ENCODE results near the gene ALLC. TPM values are rescaled to one million over a fixed set of nuclear protein-coding genes. Genes with fewer than 3 reads are reported as not detected.

ALLC gene
- total and polyA plus RNA-seq, 10 donors: not detected

DNA sequence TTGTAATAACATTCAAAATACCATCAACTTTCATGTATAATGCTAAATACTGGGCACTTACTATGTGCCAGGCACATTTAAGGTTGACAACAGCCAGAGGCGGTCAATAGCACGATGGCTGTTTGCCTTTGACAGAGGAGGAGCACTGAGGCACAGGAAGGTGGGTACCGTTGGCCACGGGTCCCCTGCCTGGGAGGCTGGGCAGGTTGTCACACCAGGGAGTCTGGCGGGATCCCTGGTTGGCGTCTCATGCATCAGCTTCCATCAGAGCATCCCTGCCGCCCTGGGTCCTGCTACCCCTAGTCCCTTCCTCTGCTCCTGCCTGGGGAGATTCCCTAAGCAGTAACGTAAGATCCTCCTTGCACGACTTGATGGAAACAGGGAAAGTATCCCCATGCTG lies 19.4 kb downstream of the ALLC start:
- H3K4me3 ChIP-seq: no peak overlapping the region
- intact Hi-C loops (cut with DNase I; ENCODE audit: low total_unique reads): no loop called here
- H3K27me3 ChIP-seq (replicated peaks in 1 of 7): no peaks in the 10 kb centered on the region
- TF ChIP-seq POLR2AphosphoS5 (IDR thresholded peaks at IDR 0.05): no peak
- no peak for TF ChIP-seq POLR2A (IDR thresholded peaks at IDR 0.05)
- TF ChIP-seq, protein P1, sequence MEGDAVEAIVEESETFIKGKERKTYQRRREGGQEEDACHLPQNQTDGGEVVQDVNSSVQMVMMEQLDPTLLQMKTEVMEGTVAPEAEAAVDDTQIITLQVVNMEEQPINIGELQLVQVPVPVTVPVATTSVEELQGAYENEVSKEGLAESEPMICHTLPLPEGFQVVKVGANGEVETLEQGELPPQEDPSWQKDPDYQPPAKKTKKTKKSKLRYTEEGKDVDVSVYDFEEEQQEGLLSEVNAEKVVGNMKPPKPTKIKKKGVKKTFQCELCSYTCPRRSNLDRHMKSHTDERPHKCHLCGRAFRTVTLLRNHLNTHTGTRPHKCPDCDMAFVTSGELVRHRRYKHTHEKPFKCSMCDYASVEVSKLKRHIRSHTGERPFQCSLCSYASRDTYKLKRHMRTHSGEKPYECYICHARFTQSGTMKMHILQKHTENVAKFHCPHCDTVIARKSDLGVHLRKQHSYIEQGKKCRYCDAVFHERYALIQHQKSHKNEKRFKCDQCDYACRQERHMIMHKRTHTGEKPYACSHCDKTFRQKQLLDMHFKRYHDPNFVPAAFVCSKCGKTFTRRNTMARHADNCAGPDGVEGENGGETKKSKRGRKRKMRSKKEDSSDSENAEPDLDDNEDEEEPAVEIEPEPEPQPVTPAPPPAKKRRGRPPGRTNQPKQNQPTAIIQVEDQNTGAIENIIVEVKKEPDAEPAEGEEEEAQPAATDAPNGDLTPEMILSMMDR (IDR thresholded peaks at IDR 0.05 in 8 of 11, conservative IDR thresholded peaks at IDR 0.05 in 3 of 11): no peak
- H3K4me1 ChIP-seq: no peaks in the 10 kb centered on the region
- DNase-seq: no peak
- WGBS, 5 donors: 82 to 92% (median 85%) methylated on average over 9 of the region's 9 CpGs
- H3K36me3 ChIP-seq: no peaks in the 10 kb centered on the region
- H3K9me3 ChIP-seq: no peaks in the 10 kb centered on the region
- H3K27ac ChIP-seq: no peak overlapping the region

DNA sequence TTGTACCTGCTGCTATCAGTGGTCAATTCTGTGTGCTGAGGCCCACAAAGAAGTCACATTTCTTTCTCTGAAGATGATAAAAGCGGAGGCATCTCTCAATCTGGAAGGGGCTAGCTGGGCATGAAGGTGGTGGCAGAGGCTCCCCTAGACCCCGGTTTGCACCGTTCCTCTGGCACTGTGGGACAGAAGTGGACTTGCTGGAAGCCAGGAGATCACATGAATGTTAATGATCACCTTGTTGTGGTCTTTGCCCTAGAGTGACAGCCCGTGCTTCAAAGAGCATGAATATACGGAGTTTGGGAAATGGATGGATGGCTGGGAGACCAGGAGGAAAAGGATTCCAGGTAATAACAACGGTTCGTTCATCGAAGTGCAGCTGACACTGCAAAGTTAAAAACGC lies 20.2 kb downstream of the ALLC start:
- Histone ChIP-seq H3K4me1 (no peaks in the 10 kb centered on the region), H3K36me3 (no peaks in the 10 kb centered on the region), H3K27ac (no peak overlapping the region), H3K9me3 (no peaks in the 10 kb centered on the region), H3K27me3 (replicated peaks in 1 of 7) (no peaks in the 10 kb centered on the region), H3K4me3 (no peak overlapping the region)
- TF ChIP-seq, protein P1 (IDR thresholded peaks at IDR 0.05 in 8 of 11, conservative IDR thresholded peaks at IDR 0.05 in 3 of 11): no peak
- TF ChIP-seq POLR2AphosphoS5 (IDR thresholded peaks at IDR 0.05) (no peak), POLR2A (IDR thresholded peaks at IDR 0.05) (no peak)
- intact Hi-C loops (cut with DNase I; ENCODE audit: low total_unique reads): no loop called here
- 75 to 90% (median 81%) methylated on average over 9 of the region's 9 CpGs for WGBS, 5 donors
- DNase-seq: no peak

DNA sequence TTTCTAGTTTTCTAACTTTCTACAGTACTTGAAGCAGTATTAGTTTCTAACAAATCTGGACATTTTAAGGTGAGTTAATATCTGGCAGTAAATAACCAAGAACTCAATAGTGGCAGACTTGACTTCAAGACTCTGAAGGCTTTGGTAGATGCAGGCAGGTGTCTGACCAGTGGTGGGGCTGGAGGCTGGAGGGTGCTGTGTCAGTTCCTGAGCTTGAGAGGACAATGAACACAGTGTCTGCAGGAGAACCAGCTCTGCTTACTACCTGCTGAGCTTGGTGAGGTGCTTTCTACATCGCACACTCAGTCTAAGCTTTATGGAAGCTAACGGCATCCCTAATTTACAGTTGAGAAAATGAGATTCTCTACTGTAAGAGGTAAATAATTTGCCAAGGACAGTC lies 21.2 kb downstream of the ALLC start:
- H3K27ac ChIP-seq: no peak overlapping the region
- H3K36me3 ChIP-seq: no peaks in the 10 kb centered on the region
- intact Hi-C loops (cut with DNase I; ENCODE audit: low total_unique reads): no loop called here
- 82 to 96% (median 89%) methylated on average over 2 of the region's 2 CpGs for WGBS, 5 donors
- TF ChIP-seq POLR2AphosphoS5 (IDR thresholded peaks at IDR 0.05) (no peak), POLR2A (IDR thresholded peaks at IDR 0.05) (no peak)
- TF ChIP-seq, protein P1 (IDR thresholded peaks at IDR 0.05 in 8 of 11, conservative IDR thresholded peaks at IDR 0.05 in 3 of 11): no peak
- H3K4me1 ChIP-seq: no peaks in the 10 kb centered on the region
- no peaks in the 10 kb centered on the region for H3K27me3 ChIP-seq (replicated peaks in 1 of 7)
- H3K9me3 ChIP-seq: no peaks in the 10 kb centered on the region
- no peak overlapping the region for H3K4me3 ChIP-seq
- no peak for DNase-seq

DNA sequence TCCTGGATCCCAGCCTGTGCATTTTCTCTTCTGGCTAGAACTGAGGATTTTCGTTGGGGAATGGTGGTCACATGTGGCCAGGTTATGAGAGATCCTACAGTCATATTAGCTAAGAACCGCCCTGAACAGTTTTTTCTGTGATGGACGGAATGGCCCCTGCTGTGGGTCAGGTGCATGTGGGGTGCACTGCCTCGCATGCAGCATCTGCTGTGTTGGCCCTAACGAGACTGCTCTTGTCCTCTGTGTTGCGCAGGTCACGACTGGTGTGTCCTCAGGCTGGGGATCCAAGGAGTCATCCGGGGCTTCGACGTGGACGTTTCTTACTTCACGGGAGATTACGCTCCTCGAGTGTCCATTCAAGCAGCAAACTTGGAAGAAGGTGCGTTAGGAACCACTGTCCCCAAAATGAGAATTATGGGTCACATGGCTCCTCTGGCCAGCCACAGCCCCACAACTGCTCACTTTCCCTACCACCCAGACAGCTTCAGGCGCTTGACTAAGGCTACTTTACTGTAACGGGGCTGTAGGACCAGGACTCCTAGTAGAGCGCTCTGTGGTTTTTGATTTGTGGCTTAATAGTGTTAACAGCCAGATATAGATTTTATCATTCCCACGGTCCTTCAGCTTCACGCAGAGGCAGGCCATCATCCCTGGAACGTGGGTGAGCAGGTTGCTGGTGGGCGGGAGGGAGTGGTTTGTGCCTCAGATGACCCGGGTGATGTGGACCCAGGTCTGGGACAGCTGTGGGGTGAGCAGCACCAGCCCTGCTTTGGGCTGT lies 21.8 kb downstream of the ALLC start:
- no peaks in the 10 kb centered on the region for H3K27me3 ChIP-seq (replicated peaks in 1 of 7)
- H3K9me3 ChIP-seq: no peaks in the 10 kb centered on the region
- no peak overlapping the region for H3K27ac ChIP-seq
- intact Hi-C loops (cut with DNase I; ENCODE audit: low total_unique reads): no loop called here
- TF ChIP-seq POLR2AphosphoS5 (IDR thresholded peaks at IDR 0.05) (no peak), POLR2A (IDR thresholded peaks at IDR 0.05) (no peak)
- TF ChIP-seq, protein P1 (IDR thresholded peaks at IDR 0.05 in 8 of 11, conservative IDR thresholded peaks at IDR 0.05 in 3 of 11): no peak
- no peaks in the 10 kb centered on the region for H3K4me1 ChIP-seq
- no peak overlapping the region for H3K4me3 ChIP-seq
- no peak for DNase-seq
- 80 to 88% (median 85%) methylated on average over 21 to 23 of the region's 23 CpGs for WGBS, 5 donors
- no peaks in the 10 kb centered on the region for H3K36me3 ChIP-seq
